ENCODE measurements around the gene NXPE3. TPM values are rescaled to one million over a fixed set of nuclear protein-coding genes. Genes with fewer than 3 reads are reported as not detected.

Gene NXPE3
- total RNA-seq, 2 experiments from 2014 or later, result 37.4 to 37.5 TPM

DNA sequence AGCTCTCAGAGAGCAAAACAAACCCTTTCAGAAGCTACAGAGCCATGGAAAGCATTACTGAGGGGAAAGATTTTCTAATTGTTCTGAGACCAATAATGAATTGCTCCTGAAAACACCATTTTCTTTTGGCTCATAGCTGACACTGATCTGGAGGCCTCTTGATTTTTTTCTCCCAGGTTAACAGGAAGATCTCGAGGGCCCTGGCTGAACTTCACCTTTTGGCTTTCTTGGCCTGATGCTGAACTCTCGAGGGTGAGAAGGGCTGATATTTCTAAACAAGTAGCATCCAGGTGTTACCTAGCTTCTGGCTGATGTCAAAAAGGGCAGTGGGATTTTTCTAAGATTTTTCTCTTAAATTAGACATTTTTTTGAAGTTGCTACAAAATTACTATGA lies 50.4 kb downstream of the NXPE3 start:
- Histone ChIP-seq H3K4me3 (ENCODE audit: low read length) (peak overlapping the region; percentile 2), H3K9me3 (ENCODE audit: control insufficient read depth in 1 of 2, insufficient read depth in 1 of 2, low read length in 2 of 2) (no peaks in the 10 kb centered on the region), H3K4me1 (ENCODE audit: insufficient read depth, low read length) (peaks cover 42% of the 10 kb centered on the region), H3K27ac (ENCODE audit: low read depth in 1 of 2, low read length in 2 of 2) (peak overlapping the region; percentile 90 to 93), H3K36me3 (ENCODE audit: insufficient read depth, low read length) (no peaks in the 10 kb centered on the region), H3K27me3 (ENCODE audit: control insufficient read depth in 1 of 2, insufficient read depth in 2 of 2, low read length in 2 of 2) (no peaks in the 10 kb centered on the region)
- peak overlapping the region; percentile 99 for H3K27ac Mint-ChIP-seq
- H3K27me3 Mint-ChIP-seq, result no peaks in the 10 kb centered on the region
- intact Hi-C loops (cut with DNase I, micrococcal nuclease), result loop anchor here in 1 of 2 experiments (5.0 kb wide), 2 partner anchors 33 to 108 kb away; no protein-coding TSS in a partner anchor
- H3K4me1 Mint-ChIP-seq (ENCODE audit: low read depth), result peaks cover 83% of the 10 kb centered on the region
- POLR2A ChIA-PET, result interaction anchor here (0.8 to 6.7 kb wide), 7 partner anchors 9 to 105 kb away, joined by 3 to 221 read pairs (median 3); partner anchors contain the start of genes CEP97, NFKBIZ and NXPE3
- peak overlapping the region; percentile 98 for H3K4me3 Mint-ChIP-seq
- CTCF ChIA-PET, result interaction anchor here (1.5 to 1.9 kb wide), 2 partner anchors 27 to 400 kb away, joined by 3 to 5 read pairs; no protein-coding TSS in a partner anchor
- H3K9me3 Mint-ChIP-seq, result no peaks in the 10 kb centered on the region
- ATAC-seq (ENCODE audit: poor library complexity) (no peak), DNase-seq (no peak)
- H3K36me3 Mint-ChIP-seq (ENCODE audit: low read depth), result peaks cover 18% of the 10 kb centered on the region
- TF ChIP-seq, protein P1, sequence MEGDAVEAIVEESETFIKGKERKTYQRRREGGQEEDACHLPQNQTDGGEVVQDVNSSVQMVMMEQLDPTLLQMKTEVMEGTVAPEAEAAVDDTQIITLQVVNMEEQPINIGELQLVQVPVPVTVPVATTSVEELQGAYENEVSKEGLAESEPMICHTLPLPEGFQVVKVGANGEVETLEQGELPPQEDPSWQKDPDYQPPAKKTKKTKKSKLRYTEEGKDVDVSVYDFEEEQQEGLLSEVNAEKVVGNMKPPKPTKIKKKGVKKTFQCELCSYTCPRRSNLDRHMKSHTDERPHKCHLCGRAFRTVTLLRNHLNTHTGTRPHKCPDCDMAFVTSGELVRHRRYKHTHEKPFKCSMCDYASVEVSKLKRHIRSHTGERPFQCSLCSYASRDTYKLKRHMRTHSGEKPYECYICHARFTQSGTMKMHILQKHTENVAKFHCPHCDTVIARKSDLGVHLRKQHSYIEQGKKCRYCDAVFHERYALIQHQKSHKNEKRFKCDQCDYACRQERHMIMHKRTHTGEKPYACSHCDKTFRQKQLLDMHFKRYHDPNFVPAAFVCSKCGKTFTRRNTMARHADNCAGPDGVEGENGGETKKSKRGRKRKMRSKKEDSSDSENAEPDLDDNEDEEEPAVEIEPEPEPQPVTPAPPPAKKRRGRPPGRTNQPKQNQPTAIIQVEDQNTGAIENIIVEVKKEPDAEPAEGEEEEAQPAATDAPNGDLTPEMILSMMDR (IDR thresholded peaks at IDR 0.05), result no peak

DNA sequence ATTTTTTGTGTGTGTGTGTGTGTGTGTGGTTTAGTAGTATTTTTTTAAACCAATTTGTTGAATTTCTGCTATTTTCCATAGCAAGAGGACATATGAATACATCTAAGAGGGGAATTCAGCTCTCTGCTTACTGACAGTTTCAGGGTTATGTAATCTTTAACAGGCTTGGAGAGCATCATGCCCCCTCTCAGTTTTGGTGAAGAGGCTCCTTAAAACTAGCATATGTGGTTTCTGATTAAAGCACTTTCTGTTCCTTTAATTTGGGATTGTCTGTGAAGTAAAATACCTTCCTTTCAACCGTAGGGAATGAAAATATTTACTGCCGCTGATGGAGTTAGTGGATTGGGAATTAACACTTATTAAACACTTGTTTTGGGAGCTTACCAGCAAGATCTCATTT lies 50.9 kb downstream of the NXPE3 start:
- Mint-ChIP-seq H3K27me3 (no peaks in the 10 kb centered on the region), H3K27ac (peak overlapping the region; percentile 99), H3K36me3 (ENCODE audit: low read depth) (peaks cover 14% of the 10 kb centered on the region), H3K4me1 (ENCODE audit: low read depth) (peaks cover 87% of the 10 kb centered on the region), H3K4me3 (peak overlapping the region; percentile 98), H3K9me3 (no peaks in the 10 kb centered on the region)
- Histone ChIP-seq H3K4me1 (ENCODE audit: insufficient read depth, low read length) (peaks cover 42% of the 10 kb centered on the region), H3K9me3 (ENCODE audit: control insufficient read depth in 1 of 2, insufficient read depth in 1 of 2, low read length in 2 of 2) (no peaks in the 10 kb centered on the region), H3K27ac (ENCODE audit: low read depth in 1 of 2, low read length in 2 of 2) (peak overlapping the region in 1 of 2 donors; percentile 93), H3K27me3 (ENCODE audit: control insufficient read depth in 1 of 2, insufficient read depth in 2 of 2, low read length in 2 of 2) (no peaks in the 10 kb centered on the region), H3K4me3 (ENCODE audit: low read length) (no peak overlapping the region), H3K36me3 (ENCODE audit: insufficient read depth, low read length) (no peaks in the 10 kb centered on the region)
- POLR2A ChIA-PET, result interaction anchor here (0.8 to 6.7 kb wide), 7 partner anchors 9 to 106 kb away, joined by 3 to 221 read pairs (median 3); partner anchors contain the start of genes CEP97, NFKBIZ and NXPE3
- intact Hi-C loops (cut with DNase I, micrococcal nuclease), result loop anchor here (2.0 to 5.0 kb wide), 3 partner anchors 17 to 107 kb away; no protein-coding TSS in a partner anchor
- CTCF ChIA-PET, result interaction anchor here (1.5 to 1.9 kb wide), 2 partner anchors 27 to 399 kb away, joined by 3 to 5 read pairs; no protein-coding TSS in a partner anchor
- ATAC-seq (ENCODE audit: poor library complexity), result no peak
- TF ChIP-seq, protein P1 (IDR thresholded peaks at IDR 0.05), result no peak
- DNase-seq, result peak in 2 of 14 experiments; percentile 35 to 40

DNA sequence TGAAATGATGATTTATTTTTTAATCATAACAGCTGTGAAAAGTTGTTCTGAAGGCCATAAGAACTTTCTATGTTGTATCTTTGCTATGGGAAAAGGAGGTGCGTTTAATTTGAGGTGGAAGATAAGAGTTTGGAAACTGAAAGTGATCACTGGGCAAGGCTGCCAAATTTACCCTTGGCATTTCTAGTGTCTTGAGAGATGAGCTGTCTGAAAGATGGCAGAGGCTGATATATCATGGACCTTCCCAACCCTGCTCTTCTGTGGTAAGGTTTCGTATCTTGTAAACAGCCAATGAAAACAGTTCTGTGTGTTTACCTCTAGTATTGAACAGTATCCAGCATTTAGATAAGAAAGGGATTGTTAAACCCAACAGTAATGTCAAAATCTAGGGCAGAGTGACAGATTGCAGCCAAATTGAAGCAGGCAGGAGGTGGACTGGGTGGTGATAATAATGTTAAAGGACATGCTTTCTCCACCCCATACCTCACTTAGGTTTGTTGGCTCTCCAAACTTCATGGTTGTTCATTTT lies 54.5 kb downstream of the NXPE3 start:
- TF ChIP-seq, protein P1 (IDR thresholded peaks at IDR 0.05), result no peak
- ChIA-PET CTCF (no interaction called here), POLR2A (interaction anchor here (2.5 kb wide), 1 partner anchor 16 kb away, joined by 10 read pairs; the partner anchor contains the start of gene NFKBIZ)
- Histone ChIP-seq H3K4me3 (ENCODE audit: low read length) (no peak overlapping the region), H3K9me3 (ENCODE audit: control insufficient read depth in 1 of 2, insufficient read depth in 1 of 2, low read length in 2 of 2) (no peaks in the 10 kb centered on the region), H3K27ac (ENCODE audit: low read depth in 1 of 2, low read length in 2 of 2) (no peak overlapping the region), H3K4me1 (ENCODE audit: insufficient read depth, low read length) (peaks cover 26% of the 10 kb centered on the region), H3K36me3 (ENCODE audit: insufficient read depth, low read length) (no peaks in the 10 kb centered on the region), H3K27me3 (ENCODE audit: control insufficient read depth in 1 of 2, insufficient read depth in 2 of 2, low read length in 2 of 2) (no peaks in the 10 kb centered on the region)
- H3K27me3 Mint-ChIP-seq, result no peaks in the 10 kb centered on the region
- H3K4me3 Mint-ChIP-seq, result no peak overlapping the region
- ATAC-seq (ENCODE audit: poor library complexity) (no peak), DNase-seq (peak in 1 of 14 experiments; percentile 9)
- H3K27ac Mint-ChIP-seq, result peak overlapping the region; percentile 32
- no peaks in the 10 kb centered on the region for H3K9me3 Mint-ChIP-seq
- H3K36me3 Mint-ChIP-seq (ENCODE audit: low read depth), result no peaks in the 10 kb centered on the region
- peaks cover 64% of the 10 kb centered on the region for H3K4me1 Mint-ChIP-seq (ENCODE audit: low read depth)
- intact Hi-C loops (cut with DNase I, micrococcal nuclease), result no loop called here
